Measurements from ENCODE around the gene HAND1. TPM values are rescaled to one million over a fixed set of nuclear protein-coding genes. Genes with fewer than 3 reads are reported as not detected.

Gene HAND1
- total and polyA plus RNA-seq, 7 experiments from 2014 or later = not detected

- DNase-seq (no peak), ATAC-seq (no peak)
- ChIA-PET POLR2A (no interaction called here), CTCF (interaction anchor here (0.8 kb wide), 1 partner anchor 22 kb away, joined by 3 read pairs; no protein-coding TSS in a partner anchor)
- Mint-ChIP-seq H3K4me3 (no peak overlapping the region), H3K27ac (no peak overlapping the region), H3K9me3 (no peaks in the 10 kb centered on the region), H3K36me3 (no peaks in the 10 kb centered on the region), H3K27me3 (peaks cover 18 to 58% (median 47%) of the 10 kb centered on the region in 5 donors), H3K4me1 (no peaks in the 10 kb centered on the region)
- intact Hi-C loops (cut with micrococcal nuclease) = no loop called here
- Histone ChIP-seq H3K36me3 (ENCODE audit: control insufficient read depth in 2 of 3, insufficient read depth in 3 of 3, low read length in 3 of 3) (no peaks in the 10 kb centered on the region), H3K9me3 (ENCODE audit: control insufficient read depth in 2 of 3, low read length in 3 of 3) (no peaks in the 10 kb centered on the region), H3K4me1 (ENCODE audit: control insufficient read depth in 2 of 2, insufficient read depth in 2 of 2, low read length in 2 of 2) (no peaks in the 10 kb centered on the region), H3K27me3 (ENCODE audit: control insufficient read depth in 2 of 2, insufficient read depth in 2 of 2, low read length in 2 of 2) (no peaks in the 10 kb centered on the region), H3K4me3 (ENCODE audit: low read length) (no peak overlapping the region), H3K27ac (ENCODE audit: low read depth, low read length) (no peak overlapping the region)
These were observed 43.7 kb upstream of the HAND1 start for GRCh38 chr5:154521756-154522155.

- Mint-ChIP-seq H3K36me3 (no peaks in the 10 kb centered on the region), H3K4me3 (no peak overlapping the region), H3K27ac (no peak overlapping the region), H3K4me1 (no peaks in the 10 kb centered on the region), H3K9me3 (no peaks in the 10 kb centered on the region), H3K27me3 (peaks cover 18 to 52% (median 40%) of the 10 kb centered on the region in 5 donors)
- H3K4me3 ChIP-seq (ENCODE audit: low read length) = no peak overlapping the region
- ATAC-seq (no peak), DNase-seq (no peak)
- CTCF ChIA-PET = interaction anchor here (0.7 to 0.8 kb wide), 2 partner anchors 21 to 45 kb away, joined by 3 to 4 read pairs; no protein-coding TSS in a partner anchor
- POLR2A ChIA-PET = no interaction called here
- no peak overlapping the region for H3K27ac ChIP-seq (ENCODE audit: low read depth, low read length)
- no peaks in the 10 kb centered on the region for H3K9me3 ChIP-seq (ENCODE audit: control insufficient read depth in 2 of 3, low read length in 3 of 3)
- H3K4me1 ChIP-seq (ENCODE audit: control insufficient read depth in 2 of 2, insufficient read depth in 2 of 2, low read length in 2 of 2) = no peaks in the 10 kb centered on the region
- no peaks in the 10 kb centered on the region for H3K36me3 ChIP-seq (ENCODE audit: control insufficient read depth in 2 of 3, insufficient read depth in 3 of 3, low read length in 3 of 3)
- no peaks in the 10 kb centered on the region for H3K27me3 ChIP-seq (ENCODE audit: control insufficient read depth in 2 of 2, insufficient read depth in 2 of 2, low read length in 2 of 2)
- intact Hi-C loops (cut with micrococcal nuclease) = no loop called here
These were observed 42.9 kb upstream of the HAND1 start for GRCh38 chr5:154520861-154521453.

GRCh38 chr5:154519359-154519758, 41.3 kb upstream of the HAND1 start:
- Mint-ChIP-seq H3K4me3 (no peak overlapping the region), H3K27ac (no peak overlapping the region), H3K9me3 (no peaks in the 10 kb centered on the region), H3K36me3 (no peaks in the 10 kb centered on the region), H3K27me3 (peaks cover 21 to 57% (median 44%) of the 10 kb centered on the region in 5 donors), H3K4me1 (no peaks in the 10 kb centered on the region)
- ChIA-PET CTCF (no interaction called here), POLR2A (no interaction called here)
- Histone ChIP-seq H3K27ac (ENCODE audit: low read depth, low read length) (no peak overlapping the region), H3K4me1 (ENCODE audit: control insufficient read depth in 2 of 2, insufficient read depth in 2 of 2, low read length in 2 of 2) (no peaks in the 10 kb centered on the region), H3K4me3 (ENCODE audit: low read length) (no peak overlapping the region), H3K36me3 (ENCODE audit: control insufficient read depth in 2 of 3, insufficient read depth in 3 of 3, low read length in 3 of 3) (no peaks in the 10 kb centered on the region), H3K27me3 (ENCODE audit: control insufficient read depth in 2 of 2, insufficient read depth in 2 of 2, low read length in 2 of 2) (no peaks in the 10 kb centered on the region), H3K9me3 (ENCODE audit: control insufficient read depth in 2 of 3, low read length in 3 of 3) (no peaks in the 10 kb centered on the region)
- intact Hi-C loops (cut with micrococcal nuclease) = no loop called here
- ATAC-seq (no peak), DNase-seq (no peak)

GRCh38 chr5:154518438-154518867, 40.4 kb upstream of the HAND1 start:
- peaks cover 27 to 61% (median 48%) of the 10 kb centered on the region in 5 donors for H3K27me3 Mint-ChIP-seq
- POLR2A ChIA-PET = no interaction called here
- H3K27ac Mint-ChIP-seq = no peak overlapping the region

GRCh38 chr5:154517810-154518437, 39.9 kb upstream of the HAND1 start:
- Histone ChIP-seq H3K4me1 (ENCODE audit: control insufficient read depth in 2 of 2, insufficient read depth in 2 of 2, low read length in 2 of 2) (no peaks in the 10 kb centered on the region), H3K9me3 (ENCODE audit: control insufficient read depth in 2 of 3, low read length in 3 of 3) (no peaks in the 10 kb centered on the region), H3K4me3 (ENCODE audit: low read length) (no peak overlapping the region), H3K27me3 (ENCODE audit: control insufficient read depth in 2 of 2, insufficient read depth in 2 of 2, low read length in 2 of 2) (no peaks in the 10 kb centered on the region), H3K36me3 (ENCODE audit: control insufficient read depth in 2 of 3, insufficient read depth in 3 of 3, low read length in 3 of 3) (no peaks in the 10 kb centered on the region), H3K27ac (ENCODE audit: low read depth, low read length) (no peak overlapping the region)
- ATAC-seq = no peak
- H3K9me3 Mint-ChIP-seq = no peaks in the 10 kb centered on the region
- no peaks in the 10 kb centered on the region for H3K36me3 Mint-ChIP-seq
- CTCF ChIA-PET = no interaction called here
- DNase-seq = no peak
- POLR2A ChIA-PET = no interaction called here
- H3K4me3 Mint-ChIP-seq = no peak overlapping the region
- H3K27me3 Mint-ChIP-seq = peaks cover 27 to 59% (median 48%) of the 10 kb centered on the region in 5 donors
- intact Hi-C loops (cut with micrococcal nuclease) = no loop called here
- peaks cover 0 to 6% (median 0%) of the 10 kb centered on the region in 7 donors for H3K4me1 Mint-ChIP-seq
- H3K27ac Mint-ChIP-seq = no peak overlapping the region

More at GRCh38 chr5:154518438-154518867, 40.4 kb upstream of the HAND1 start:
- H3K36me3 ChIP-seq (ENCODE audit: control insufficient read depth in 2 of 3, insufficient read depth in 3 of 3, low read length in 3 of 3) = no peaks in the 10 kb centered on the region
- Mint-ChIP-seq H3K9me3 (no peaks in the 10 kb centered on the region), H3K4me3 (no peak overlapping the region), H3K36me3 (no peaks in the 10 kb centered on the region), H3K4me1 (peaks cover 0 to 5% (median 0%) of the 10 kb centered on the region in 7 donors)
- no peaks in the 10 kb centered on the region for H3K4me1 ChIP-seq (ENCODE audit: control insufficient read depth in 2 of 2, insufficient read depth in 2 of 2, low read length in 2 of 2)
- H3K27me3 ChIP-seq (ENCODE audit: control insufficient read depth in 2 of 2, insufficient read depth in 2 of 2, low read length in 2 of 2) = no peaks in the 10 kb centered on the region
- ATAC-seq (no peak), DNase-seq (no peak)
- CTCF ChIA-PET = no interaction called here
- H3K9me3 ChIP-seq (ENCODE audit: control insufficient read depth in 2 of 3, low read length in 3 of 3) = no peaks in the 10 kb centered on the region
- no peak overlapping the region for H3K4me3 ChIP-seq (ENCODE audit: low read length)
- no peak overlapping the region for H3K27ac ChIP-seq (ENCODE audit: low read depth, low read length)
- intact Hi-C loops (cut with micrococcal nuclease) = no loop called here

GRCh38 chr5:154517181-154517580, 39.2 kb upstream of the HAND1 start:
- ChIA-PET CTCF (no interaction called here), POLR2A (no interaction called here)
- Histone ChIP-seq H3K27me3 (ENCODE audit: control insufficient read depth in 2 of 2, insufficient read depth in 2 of 2, low read length in 2 of 2) (no peaks in the 10 kb centered on the region), H3K36me3 (ENCODE audit: control insufficient read depth in 2 of 3, insufficient read depth in 3 of 3, low read length in 3 of 3) (no peaks in the 10 kb centered on the region), H3K27ac (ENCODE audit: low read depth, low read length) (no peak overlapping the region), H3K4me1 (ENCODE audit: control insufficient read depth in 2 of 2, insufficient read depth in 2 of 2, low read length in 2 of 2) (no peaks in the 10 kb centered on the region), H3K4me3 (ENCODE audit: low read length) (no peak overlapping the region), H3K9me3 (ENCODE audit: control insufficient read depth in 2 of 3, low read length in 3 of 3) (no peaks in the 10 kb centered on the region)
- no peak for DNase-seq
- ATAC-seq = no peak
- peaks cover 0 to 6% (median 0%) of the 10 kb centered on the region in 7 donors for H3K4me1 Mint-ChIP-seq
- H3K27me3 Mint-ChIP-seq = peaks cover 25 to 55% (median 48%) of the 10 kb centered on the region in 5 donors
- H3K36me3 Mint-ChIP-seq = no peaks in the 10 kb centered on the region
- no peaks in the 10 kb centered on the region for H3K9me3 Mint-ChIP-seq
- intact Hi-C loops (cut with micrococcal nuclease) = no loop called here
- no peak overlapping the region for H3K4me3 Mint-ChIP-seq
- H3K27ac Mint-ChIP-seq = no peak overlapping the region

- H3K4me1 Mint-ChIP-seq = peaks cover 0 to 6% (median 0%) of the 10 kb centered on the region in 7 donors
- Histone ChIP-seq H3K4me1 (ENCODE audit: control insufficient read depth in 2 of 2, insufficient read depth in 2 of 2, low read length in 2 of 2) (no peaks in the 10 kb centered on the region), H3K27me3 (ENCODE audit: control insufficient read depth in 2 of 2, insufficient read depth in 2 of 2, low read length in 2 of 2) (no peaks in the 10 kb centered on the region), H3K9me3 (ENCODE audit: control insufficient read depth in 2 of 3, low read length in 3 of 3) (no peaks in the 10 kb centered on the region), H3K27ac (ENCODE audit: low read depth, low read length) (no peak overlapping the region), H3K36me3 (ENCODE audit: control insufficient read depth in 2 of 3, insufficient read depth in 3 of 3, low read length in 3 of 3) (no peaks in the 10 kb centered on the region), H3K4me3 (ENCODE audit: low read length) (no peak overlapping the region)
- H3K9me3 Mint-ChIP-seq = no peaks in the 10 kb centered on the region
- no peak overlapping the region for H3K27ac Mint-ChIP-seq
- H3K36me3 Mint-ChIP-seq = no peaks in the 10 kb centered on the region
- no peak overlapping the region for H3K4me3 Mint-ChIP-seq
- peaks cover 25 to 55% (median 48%) of the 10 kb centered on the region in 5 donors for H3K27me3 Mint-ChIP-seq
- ATAC-seq (no peak), DNase-seq (no peak)
- CTCF ChIA-PET = no interaction called here
- intact Hi-C loops (cut with micrococcal nuclease) = no loop called here
- POLR2A ChIA-PET = no interaction called here
These were observed 38.4 kb upstream of the HAND1 start for GRCh38 chr5:154516475-154516874.
